ENCODE measurements around the gene TSPAN18.

DNA sequence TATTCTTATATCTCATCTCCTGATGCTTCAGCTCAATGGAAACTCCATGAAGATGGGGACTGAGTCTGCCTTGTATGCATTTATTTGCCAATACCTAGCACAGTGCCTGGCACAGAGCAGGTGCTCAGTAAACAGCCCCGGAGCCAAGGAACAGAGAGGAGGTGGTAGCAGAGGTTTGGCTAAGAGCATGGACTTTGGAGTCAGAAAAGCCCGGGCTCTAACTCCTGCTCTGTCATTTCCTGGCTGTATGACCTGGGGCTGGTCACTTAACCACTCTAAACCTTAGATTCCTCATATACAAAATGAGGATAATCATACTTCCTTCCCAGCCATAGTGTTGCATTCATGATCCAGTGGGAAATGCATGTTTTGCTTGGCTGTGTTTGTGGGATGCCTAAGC, 187.3 kb downstream of the TSPAN18 start:
- TF ChIP-seq ZNF629 (tag by site-specific recombination; IDR thresholded peaks at IDR 0.05) (no peak), KLF8 (tag by site-specific recombination; IDR thresholded peaks at IDR 0.05) (no peak), ZNF174 (tag by site-specific recombination; IDR thresholded peaks at IDR 0.05) (no peak)
- TF ChIP-seq, protein P1, sequence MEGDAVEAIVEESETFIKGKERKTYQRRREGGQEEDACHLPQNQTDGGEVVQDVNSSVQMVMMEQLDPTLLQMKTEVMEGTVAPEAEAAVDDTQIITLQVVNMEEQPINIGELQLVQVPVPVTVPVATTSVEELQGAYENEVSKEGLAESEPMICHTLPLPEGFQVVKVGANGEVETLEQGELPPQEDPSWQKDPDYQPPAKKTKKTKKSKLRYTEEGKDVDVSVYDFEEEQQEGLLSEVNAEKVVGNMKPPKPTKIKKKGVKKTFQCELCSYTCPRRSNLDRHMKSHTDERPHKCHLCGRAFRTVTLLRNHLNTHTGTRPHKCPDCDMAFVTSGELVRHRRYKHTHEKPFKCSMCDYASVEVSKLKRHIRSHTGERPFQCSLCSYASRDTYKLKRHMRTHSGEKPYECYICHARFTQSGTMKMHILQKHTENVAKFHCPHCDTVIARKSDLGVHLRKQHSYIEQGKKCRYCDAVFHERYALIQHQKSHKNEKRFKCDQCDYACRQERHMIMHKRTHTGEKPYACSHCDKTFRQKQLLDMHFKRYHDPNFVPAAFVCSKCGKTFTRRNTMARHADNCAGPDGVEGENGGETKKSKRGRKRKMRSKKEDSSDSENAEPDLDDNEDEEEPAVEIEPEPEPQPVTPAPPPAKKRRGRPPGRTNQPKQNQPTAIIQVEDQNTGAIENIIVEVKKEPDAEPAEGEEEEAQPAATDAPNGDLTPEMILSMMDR (tag by site-specific recombination; IDR thresholded peaks at IDR 0.05): no peak
- TF ChIP-seq, protein P2, sequence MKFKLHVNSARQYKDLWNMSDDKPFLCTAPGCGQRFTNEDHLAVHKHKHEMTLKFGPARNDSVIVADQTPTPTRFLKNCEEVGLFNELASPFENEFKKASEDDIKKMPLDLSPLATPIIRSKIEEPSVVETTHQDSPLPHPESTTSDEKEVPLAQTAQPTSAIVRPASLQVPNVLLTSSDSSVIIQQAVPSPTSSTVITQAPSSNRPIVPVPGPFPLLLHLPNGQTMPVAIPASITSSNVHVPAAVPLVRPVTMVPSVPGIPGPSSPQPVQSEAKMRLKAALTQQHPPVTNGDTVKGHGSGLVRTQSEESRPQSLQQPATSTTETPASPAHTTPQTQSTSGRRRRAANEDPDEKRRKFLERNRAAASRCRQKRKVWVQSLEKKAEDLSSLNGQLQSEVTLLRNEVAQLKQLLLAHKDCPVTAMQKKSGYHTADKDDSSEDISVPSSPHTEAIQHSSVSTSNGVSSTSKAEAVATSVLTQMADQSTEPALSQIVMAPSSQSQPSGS (tag by site-specific recombination; IDR thresholded peaks at IDR 0.05; ENCODE audit: low read depth): no peak
- TF ChIP-seq, protein P3, sequence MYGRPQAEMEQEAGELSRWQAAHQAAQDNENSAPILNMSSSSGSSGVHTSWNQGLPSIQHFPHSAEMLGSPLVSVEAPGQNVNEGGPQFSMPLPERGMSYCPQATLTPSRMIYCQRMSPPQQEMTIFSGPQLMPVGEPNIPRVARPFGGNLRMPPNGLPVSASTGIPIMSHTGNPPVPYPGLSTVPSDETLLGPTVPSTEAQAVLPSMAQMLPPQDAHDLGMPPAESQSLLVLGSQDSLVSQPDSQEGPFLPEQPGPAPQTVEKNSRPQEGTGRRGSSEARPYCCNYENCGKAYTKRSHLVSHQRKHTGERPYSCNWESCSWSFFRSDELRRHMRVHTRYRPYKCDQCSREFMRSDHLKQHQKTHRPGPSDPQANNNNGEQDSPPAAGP (tag by site-specific recombination; IDR thresholded peaks at IDR 0.05): no peak
- TF ChIP-seq, protein P4, sequence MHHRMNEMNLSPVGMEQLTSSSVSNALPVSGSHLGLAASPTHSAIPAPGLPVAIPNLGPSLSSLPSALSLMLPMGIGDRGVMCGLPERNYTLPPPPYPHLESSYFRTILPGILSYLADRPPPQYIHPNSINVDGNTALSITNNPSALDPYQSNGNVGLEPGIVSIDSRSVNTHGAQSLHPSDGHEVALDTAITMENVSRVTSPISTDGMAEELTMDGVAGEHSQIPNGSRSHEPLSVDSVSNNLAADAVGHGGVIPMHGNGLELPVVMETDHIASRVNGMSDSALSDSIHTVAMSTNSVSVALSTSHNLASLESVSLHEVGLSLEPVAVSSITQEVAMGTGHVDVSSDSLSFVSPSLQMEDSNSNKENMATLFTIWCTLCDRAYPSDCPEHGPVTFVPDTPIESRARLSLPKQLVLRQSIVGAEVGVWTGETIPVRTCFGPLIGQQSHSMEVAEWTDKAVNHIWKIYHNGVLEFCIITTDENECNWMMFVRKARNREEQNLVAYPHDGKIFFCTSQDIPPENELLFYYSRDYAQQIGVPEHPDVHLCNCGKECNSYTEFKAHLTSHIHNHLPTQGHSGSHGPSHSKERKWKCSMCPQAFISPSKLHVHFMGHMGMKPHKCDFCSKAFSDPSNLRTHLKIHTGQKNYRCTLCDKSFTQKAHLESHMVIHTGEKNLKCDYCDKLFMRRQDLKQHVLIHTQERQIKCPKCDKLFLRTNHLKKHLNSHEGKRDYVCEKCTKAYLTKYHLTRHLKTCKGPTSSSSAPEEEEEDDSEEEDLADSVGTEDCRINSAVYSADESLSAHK (tag by site-specific recombination; IDR thresholded peaks at IDR 0.05): no peak
